Measurements from ENCODE around the gene CDKN2B-AS1. TPM values are rescaled to one million over a fixed set of nuclear protein-coding genes. Genes with fewer than 3 reads are reported as not detected.

Gene CDKN2B-AS1
- polyA plus RNA-seq, 1 experiment = 2.8 TPM

DNA sequence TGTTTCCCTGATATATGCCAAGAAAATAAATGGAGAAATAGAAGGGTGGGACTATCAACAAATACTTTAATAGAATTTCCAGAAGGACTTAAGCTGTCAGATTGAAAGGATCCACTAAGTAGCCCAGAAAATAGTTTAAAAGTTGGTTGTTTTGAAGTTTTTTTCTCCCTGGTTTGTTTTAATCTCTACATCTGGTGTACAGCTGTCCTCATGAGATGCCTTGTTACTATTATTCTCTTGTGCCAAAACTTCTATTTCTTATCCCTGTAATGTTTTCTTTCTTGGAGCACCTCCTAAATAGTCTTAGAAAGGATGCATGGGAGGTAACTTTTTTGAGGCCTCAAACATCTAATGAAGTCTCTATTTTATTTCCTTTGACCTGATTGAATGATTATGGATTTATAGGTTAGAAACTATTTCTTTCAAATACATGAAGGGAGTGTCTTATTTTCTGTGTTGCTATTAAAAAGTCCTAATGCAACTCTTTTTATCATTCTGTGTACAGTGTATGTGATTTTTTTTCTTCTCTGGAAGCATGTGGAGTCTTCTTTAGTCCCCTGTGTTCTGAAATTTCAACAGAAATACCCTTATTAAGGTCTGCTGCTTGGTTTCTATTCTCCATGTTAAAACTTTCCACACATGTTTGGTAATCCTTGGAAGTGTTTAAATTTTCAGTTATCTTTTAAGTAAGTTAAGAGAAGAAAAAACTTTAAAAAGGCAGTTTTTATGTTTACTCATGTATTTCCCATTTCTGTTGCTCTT is 154.5 kb downstream of the CDKN2B-AS1 start:
- no peak overlapping the region for H3K4me3 ChIP-seq (ENCODE audit: low read depth, low read length)
- H3K27me3 ChIP-seq (ENCODE audit: control insufficient read depth, insufficient read depth, low read length) = no peaks in the 10 kb centered on the region
- ChIA-PET CTCF (no interaction called here), POLR2A (interaction anchor here (1.8 kb wide), 1 partner anchor 140 kb away, joined by 5 read pairs; the partner anchor contains the start of gene CDKN2B)
- TF ChIP-seq, protein P1, sequence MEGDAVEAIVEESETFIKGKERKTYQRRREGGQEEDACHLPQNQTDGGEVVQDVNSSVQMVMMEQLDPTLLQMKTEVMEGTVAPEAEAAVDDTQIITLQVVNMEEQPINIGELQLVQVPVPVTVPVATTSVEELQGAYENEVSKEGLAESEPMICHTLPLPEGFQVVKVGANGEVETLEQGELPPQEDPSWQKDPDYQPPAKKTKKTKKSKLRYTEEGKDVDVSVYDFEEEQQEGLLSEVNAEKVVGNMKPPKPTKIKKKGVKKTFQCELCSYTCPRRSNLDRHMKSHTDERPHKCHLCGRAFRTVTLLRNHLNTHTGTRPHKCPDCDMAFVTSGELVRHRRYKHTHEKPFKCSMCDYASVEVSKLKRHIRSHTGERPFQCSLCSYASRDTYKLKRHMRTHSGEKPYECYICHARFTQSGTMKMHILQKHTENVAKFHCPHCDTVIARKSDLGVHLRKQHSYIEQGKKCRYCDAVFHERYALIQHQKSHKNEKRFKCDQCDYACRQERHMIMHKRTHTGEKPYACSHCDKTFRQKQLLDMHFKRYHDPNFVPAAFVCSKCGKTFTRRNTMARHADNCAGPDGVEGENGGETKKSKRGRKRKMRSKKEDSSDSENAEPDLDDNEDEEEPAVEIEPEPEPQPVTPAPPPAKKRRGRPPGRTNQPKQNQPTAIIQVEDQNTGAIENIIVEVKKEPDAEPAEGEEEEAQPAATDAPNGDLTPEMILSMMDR (IDR thresholded peaks at IDR 0.05; ENCODE audit: low read depth, low read length) = no peak
- no peaks in the 10 kb centered on the region; the same call in 1 of the 2 replicates for H3K9me3 ChIP-seq (ENCODE audit: control insufficient read depth, insufficient read depth, low read length)
- no peak for DNase-seq (ENCODE audit: low read depth, low spot score)
- H3K27ac ChIP-seq (ENCODE audit: low read depth, low read length) = peak overlapping the region; percentile 75

DNA sequence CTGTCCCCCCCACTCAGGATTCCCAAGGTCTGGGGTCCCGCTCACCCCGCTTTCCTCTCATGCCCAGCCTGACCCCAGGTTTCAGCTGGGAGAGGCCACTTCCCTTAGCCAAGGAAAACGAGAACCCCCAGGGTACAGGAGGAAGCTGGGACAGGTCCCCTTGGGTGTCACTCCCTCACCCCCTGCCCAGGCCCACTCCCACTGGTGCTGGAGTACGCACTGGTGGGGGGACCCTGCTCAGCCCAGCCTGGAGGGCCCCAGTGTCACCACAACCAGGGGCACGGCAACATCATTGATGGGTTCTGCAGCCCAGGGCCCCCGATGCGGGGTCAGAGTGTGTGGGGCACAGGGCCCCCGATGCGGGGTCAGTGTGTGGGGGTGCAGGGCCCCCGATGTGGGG is 159.5 kb downstream of the CDKN2B-AS1 start:
- TF ChIP-seq, protein P1 (IDR thresholded peaks at IDR 0.05; ENCODE audit: low read depth, low read length) = no peak
- no peaks in the 10 kb centered on the region for H3K27me3 ChIP-seq (ENCODE audit: control insufficient read depth, insufficient read depth, low read length)
- DNase-seq (ENCODE audit: low read depth, low spot score) = no peak
- ChIA-PET POLR2A (no interaction called here), CTCF (no interaction called here)
- H3K9me3 ChIP-seq (ENCODE audit: control insufficient read depth, insufficient read depth, low read length) = no peaks in the 10 kb centered on the region; the same call in 1 of the 2 replicates
- H3K4me3 ChIP-seq (ENCODE audit: low read depth, low read length) = no peak overlapping the region
- no peak overlapping the region for H3K27ac ChIP-seq (ENCODE audit: low read depth, low read length)

DNA sequence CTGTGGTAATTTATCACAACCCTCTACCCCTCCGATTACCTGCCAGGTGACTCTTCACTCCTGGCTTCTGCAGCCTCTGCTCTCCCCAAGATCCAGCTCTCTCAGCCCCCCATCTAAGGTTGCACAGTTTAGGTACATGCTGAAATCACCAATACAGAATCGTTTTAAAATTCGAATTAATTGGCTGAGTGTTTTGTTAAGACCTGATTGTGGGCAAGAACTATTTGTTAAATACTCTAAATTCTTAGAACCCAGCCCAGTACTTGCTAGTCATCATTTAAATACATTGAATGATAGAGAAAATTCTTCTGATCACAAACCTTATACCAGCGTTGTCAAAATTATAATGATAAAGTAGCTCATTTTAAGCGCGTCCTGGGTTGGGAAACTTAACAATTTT is 162.0 kb downstream of the CDKN2B-AS1 start:
- TF ChIP-seq, protein P1 (IDR thresholded peaks at IDR 0.05; ENCODE audit: low read depth, low read length) = no peak
- POLR2A ChIA-PET = no interaction called here
- DNase-seq (ENCODE audit: low read depth, low spot score) = no peak

DNA sequence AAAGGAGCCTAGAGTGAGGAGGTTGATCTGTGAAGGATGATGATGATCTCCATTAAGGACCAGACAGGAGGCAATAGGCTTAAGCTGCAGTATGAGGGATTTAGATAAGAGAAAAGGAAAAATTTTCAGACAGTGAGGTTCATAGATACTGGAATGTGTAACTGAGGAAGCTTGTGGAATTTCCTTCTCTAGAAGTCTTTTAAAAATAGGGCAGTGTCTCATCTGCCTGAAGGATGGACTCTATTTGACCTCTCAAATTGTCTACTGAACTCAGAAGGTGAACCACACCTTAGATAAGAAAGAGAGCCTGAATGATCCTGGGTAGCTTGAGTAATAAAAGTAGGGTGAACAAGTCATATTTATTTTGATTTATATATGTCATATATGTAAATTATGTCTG is 162.7 kb downstream of the CDKN2B-AS1 start:
- no peak overlapping the region for H3K27ac ChIP-seq (ENCODE audit: low read depth, low read length)
- H3K4me3 ChIP-seq (ENCODE audit: low read depth, low read length) = no peak overlapping the region
- CTCF ChIA-PET = interaction anchor here (0.7 to 1.4 kb wide), 2 partner anchors 81 to 82 kb away, joined by 4 to 5 read pairs; no protein-coding TSS in a partner anchor
- DNase-seq (ENCODE audit: low read depth, low spot score) = no peak
- H3K9me3 ChIP-seq (ENCODE audit: control insufficient read depth, insufficient read depth, low read length) = no peaks in the 10 kb centered on the region; the same call in 1 of the 2 replicates
- POLR2A ChIA-PET = no interaction called here
- TF ChIP-seq, protein P1 (IDR thresholded peaks at IDR 0.05; ENCODE audit: low read depth, low read length) = no peak
- H3K27me3 ChIP-seq (ENCODE audit: control insufficient read depth, insufficient read depth, low read length) = no peaks in the 10 kb centered on the region

More for the DNA sequence above, 162.0 kb downstream of the CDKN2B-AS1 start:
- H3K27me3 ChIP-seq (ENCODE audit: control insufficient read depth, insufficient read depth, low read length) = no peaks in the 10 kb centered on the region
- no peak overlapping the region for H3K27ac ChIP-seq (ENCODE audit: low read depth, low read length)
- CTCF ChIA-PET = interaction anchor here (0.7 to 1.4 kb wide), 3 partner anchors 82 to 149 kb away, joined by 3 to 5 read pairs (median 3); partner anchors contain the start of gene CDKN2B
- no peaks in the 10 kb centered on the region; the same call in 1 of the 2 replicates for H3K9me3 ChIP-seq (ENCODE audit: control insufficient read depth, insufficient read depth, low read length)
- no peak overlapping the region for H3K4me3 ChIP-seq (ENCODE audit: low read depth, low read length)

DNA sequence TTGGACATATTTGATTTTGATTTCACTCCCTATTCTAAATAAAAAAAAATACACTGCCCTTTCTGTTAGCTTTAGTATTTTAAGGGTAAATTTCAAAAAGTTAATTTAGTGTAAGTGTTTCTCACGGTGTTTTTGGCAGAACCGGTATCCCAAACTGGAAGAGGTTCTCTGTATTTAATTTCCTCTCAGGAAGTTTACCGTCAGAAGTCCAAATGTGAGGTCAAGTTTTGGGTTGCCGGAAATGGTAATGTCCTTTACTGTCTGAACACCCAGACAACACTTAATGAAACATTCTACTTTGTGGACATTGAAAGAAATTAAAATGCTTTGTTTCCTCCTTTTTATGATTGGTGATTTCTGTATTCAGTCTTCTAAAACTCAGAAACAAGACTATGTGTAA is 163.2 kb downstream of the CDKN2B-AS1 start:
- H3K27ac ChIP-seq (ENCODE audit: low read depth, low read length) = no peak overlapping the region
- TF ChIP-seq, protein P1 (IDR thresholded peaks at IDR 0.05; ENCODE audit: low read depth, low read length) = no peak
- no peaks in the 10 kb centered on the region; the same call in 1 of the 2 replicates for H3K9me3 ChIP-seq (ENCODE audit: control insufficient read depth, insufficient read depth, low read length)
- ChIA-PET CTCF (interaction anchor here (0.7 to 1.4 kb wide), 2 partner anchors 80 to 81 kb away, joined by 4 to 5 read pairs; no protein-coding TSS in a partner anchor), POLR2A (no interaction called here)
- no peak for DNase-seq (ENCODE audit: low read depth, low spot score)
- no peak overlapping the region for H3K4me3 ChIP-seq (ENCODE audit: low read depth, low read length)
- no peaks in the 10 kb centered on the region for H3K27me3 ChIP-seq (ENCODE audit: control insufficient read depth, insufficient read depth, low read length)
